C4-2B (cell line): ENCODE results near the gene SNAPIN.

Experiments used
- CTCF ChIP-seq: fragments of 450-650 bp; conservative IDR thresholded peaks from 2 replicates; pipeline ENCODE4 v1.5.1; 2017; ENCODE audit warnings: mild to moderate bottlenecking
- ZFX ChIP-seq: fragments of 450-650 bp; IDR thresholded peaks from 2 replicates; pipeline ENCODE4 v1.6.1; 2017

- TF ChIP-seq CTCF (peak; percentile 97), ZFX (no peak)
Measured at GRCh38 chr1:153677718-153678518, 19.4 kb downstream of the SNAPIN start.
